T-helper 22 cell (primary cell): Measurements from ENCODE around the gene GRIK4.

ENCODE experiments used
- DNase-seq: peaks from one replicate; pipeline ENCODE4 v3.0.0-alpha.2; 2020; ENCODE audit warnings: low read depth

Gene GRIK4

DNA sequence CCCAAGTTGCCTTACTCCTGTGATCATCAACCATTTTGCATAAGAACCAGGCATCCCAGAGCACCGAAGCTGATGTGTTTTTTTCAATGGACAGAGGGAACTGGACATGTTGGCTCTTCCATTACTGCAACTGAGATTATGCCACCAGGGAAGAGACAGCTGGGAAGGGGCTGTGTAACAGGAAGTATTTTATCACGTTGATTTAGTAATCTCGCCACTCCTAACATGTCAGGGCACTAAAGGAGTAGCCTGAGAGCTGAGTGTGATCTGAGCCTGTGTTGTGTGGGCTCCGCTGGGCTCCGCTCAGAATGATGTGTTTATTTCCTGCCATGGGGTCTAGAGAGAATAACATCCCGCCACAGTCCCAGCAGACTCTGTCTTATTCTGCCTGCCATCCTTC is 165.4 kb downstream of the GRIK4 start:
- DNase-seq = no peak

DNA sequence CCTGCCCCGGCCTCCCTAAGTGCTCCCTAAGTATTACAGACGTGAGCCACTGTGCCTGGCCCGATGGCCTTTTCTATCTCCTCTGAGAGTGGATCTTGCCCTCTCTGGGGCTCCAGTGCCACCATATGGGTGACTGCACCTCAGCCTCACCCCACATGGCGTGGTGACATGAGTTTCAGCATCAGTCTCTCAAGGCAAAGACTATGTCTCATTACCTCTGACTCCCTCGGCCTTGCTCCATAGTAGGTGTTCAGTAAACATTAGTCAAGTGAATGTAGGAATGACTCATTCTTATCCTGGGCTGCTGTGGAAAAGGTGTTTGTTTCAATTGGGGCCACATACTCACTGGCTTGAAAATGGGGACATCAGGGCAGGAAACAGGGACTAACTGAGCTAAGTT is 168.8 kb downstream of the GRIK4 start:
- no peak for DNase-seq

DNA sequence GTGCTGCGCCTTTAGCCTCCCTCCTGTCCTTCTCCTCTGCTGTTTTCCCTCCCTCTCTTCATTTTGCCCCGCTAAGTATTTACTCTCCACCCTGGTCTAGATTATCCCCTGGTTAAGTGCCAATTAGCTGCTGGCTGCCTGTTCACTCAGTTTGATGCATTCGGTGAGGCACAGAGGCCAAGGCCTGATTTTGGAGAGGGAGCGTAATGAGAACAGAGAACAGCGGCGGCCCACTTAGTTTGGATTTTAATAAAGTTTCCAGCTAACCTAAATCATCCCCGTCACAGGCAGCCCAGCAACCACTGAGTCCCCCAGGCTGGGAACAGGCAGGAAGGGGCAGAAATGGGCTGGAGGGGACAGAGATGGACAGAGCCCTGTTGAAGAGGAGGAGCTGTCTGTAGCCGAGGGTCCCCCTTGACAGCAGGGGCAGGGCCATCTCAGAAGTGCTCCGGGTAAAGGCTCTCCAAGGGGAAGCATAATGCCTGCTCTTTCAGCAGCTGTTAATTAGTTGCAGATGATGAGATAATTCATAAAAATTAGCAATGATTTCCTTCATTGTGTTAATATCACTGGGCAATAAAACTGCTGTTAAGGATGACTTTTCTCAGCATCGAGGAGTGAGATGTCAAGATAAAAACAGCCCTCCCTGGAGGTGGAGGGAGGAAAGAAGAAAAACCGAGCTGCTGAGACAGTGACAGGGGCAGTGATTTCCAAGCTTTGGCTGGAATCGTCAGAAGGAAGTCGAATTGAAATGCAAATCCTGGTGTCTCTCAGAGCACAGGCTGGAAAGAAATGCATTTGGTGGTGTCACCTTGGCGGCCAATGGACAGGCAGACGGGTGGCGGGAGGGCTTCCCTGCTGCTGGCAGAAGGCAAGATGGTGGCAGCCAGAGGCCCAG is 170.1 kb downstream of the GRIK4 start:
- no peak for DNase-seq

DNA sequence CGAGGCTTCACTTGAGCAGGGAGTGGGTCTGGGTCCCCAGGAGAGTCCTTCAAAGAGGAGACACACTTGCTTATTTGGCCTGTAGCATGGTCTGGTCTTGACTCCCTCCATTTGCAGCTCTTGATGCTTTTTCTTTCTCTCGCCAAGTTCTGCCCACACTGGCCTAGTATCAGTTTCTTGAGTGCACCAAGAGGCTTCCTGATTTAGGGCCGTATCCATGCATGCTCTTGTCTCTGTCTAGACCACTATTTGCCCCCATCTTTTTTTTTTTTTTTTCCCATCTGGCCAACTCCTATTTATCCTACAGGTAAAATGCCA is 170.7 kb downstream of the GRIK4 start:
- DNase-seq = no peak

DNA sequence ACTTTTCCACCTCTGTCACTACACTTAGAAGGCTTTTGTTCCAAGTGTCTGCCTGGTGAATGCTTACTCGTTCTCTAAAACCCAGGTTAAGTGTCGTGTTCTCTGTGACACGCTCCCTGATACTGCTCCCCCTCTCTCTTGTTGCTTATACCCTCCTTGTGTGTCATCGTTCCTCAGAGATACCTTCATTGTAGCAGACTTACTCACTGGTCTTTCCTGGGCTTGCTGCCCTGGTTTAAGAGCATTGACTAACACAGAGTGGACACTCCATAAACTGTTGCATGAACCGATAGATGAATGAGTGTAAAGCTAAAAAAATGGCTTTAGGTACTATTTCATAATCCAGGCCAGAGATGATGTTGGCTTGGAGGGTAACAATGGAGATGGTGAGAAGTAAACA is 171.3 kb downstream of the GRIK4 start:
- no peak for DNase-seq

DNA sequence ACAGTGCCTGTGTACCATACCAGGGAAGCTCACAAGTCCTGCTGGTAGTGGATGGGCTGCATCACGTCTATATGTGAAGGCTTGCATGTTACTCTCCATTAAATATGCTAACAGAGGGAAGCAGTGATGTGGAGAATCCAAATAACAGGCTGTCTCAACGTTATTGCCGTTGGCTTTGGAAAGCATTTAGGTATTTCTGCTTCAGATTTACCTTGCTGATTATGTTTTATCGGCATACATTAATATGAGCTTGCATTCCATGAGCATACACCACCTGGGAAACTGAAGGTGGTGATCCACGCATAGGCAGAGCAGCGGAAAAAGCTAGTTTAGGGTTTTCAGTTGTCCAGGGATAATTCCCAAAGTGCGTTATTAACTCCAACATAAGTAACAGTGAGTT is 175.0 kb downstream of the GRIK4 start:
- DNase-seq = no peak

DNA sequence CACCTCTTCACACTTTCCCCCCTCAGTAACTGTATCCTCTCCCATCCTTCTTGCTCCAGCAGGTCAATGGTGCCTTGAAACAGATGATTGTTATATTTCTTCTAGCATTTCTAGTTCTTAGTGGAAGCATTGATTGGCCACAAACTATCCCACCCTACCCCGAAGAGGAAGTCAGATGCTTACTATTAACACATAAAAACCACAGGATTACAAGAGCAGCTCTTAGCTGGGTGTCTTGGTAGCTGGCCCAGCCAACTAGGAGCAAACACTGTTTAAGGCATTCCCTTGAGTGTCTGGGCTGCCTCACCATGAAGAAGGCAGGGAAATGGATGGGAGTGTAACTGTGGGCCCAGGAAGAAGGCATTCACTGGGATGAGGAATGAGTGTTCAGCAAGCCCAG is 176.6 kb downstream of the GRIK4 start:
- no peak for DNase-seq

DNA sequence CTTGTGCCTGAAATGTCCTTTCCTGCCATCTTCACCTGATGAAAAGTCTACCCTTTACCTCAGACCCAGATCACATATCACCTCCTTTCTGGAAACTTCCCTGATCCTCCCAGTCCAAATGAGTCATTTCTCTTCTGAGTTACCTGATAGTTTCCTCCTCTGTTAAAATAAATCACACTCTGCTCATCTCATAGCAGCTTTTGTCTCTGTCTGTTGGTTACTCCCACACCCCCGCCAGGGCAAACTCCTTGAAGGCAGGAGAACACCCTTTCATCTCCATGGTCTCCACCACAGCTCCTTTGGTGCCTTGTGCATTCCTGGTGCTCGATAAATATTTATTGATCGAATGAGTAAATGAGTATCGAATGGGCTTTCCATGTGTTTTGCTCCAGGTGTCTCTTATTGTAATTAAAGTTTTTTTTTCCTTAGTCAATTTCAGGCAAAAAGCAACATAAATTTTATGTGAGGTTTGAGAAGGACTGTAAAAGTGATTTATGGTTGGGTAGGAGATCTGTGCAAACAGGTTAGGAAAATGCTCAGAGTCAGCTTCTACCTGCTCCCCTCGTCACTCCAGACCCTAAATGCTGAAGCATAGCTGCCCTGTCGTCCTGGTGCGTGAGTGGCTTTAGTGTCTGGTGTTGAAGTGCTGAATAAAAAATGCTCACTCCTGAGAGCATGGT is 178.2 kb downstream of the GRIK4 start:
- no peak for DNase-seq

DNA sequence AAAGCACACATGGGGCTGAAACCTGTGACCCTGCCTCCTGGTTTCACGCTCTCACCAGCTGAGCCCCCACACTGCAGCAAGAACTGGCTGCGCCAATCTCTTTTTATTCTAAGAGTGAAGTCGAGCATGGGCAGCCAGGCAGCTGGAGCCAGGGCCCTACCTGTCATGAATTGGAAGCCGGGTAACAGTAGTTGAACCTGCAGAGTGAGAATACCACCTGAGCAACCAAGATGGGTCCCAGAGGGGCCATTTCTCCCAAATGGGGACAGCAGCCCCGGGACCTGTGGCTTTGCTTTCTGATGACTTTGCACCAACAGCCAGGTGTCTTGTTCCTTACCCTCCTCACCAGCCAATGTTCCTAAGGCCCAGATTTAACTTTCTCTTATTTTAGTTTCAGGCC is 178.9 kb downstream of the GRIK4 start:
- DNase-seq = no peak

DNA sequence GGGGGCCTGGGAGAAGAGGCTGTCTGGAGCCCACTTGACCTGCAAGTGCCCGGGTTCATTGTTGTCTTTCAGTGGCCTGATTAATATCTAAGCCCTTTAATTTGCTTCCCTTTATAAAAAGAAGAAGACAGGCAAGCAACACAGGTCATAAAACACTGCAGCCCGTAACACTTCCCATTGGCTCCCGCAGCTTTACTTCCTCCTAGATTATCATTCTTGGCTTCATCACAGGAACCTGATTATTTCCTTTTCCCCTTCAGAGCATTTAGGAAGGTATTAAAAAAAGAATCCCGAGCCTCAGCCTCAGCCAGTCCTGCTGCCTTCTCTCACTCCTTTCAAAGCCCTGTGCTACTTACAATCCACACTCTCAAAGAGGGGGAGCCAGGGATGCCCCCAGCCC is 183.2 kb downstream of the GRIK4 start:
- no peak for DNase-seq

DNA sequence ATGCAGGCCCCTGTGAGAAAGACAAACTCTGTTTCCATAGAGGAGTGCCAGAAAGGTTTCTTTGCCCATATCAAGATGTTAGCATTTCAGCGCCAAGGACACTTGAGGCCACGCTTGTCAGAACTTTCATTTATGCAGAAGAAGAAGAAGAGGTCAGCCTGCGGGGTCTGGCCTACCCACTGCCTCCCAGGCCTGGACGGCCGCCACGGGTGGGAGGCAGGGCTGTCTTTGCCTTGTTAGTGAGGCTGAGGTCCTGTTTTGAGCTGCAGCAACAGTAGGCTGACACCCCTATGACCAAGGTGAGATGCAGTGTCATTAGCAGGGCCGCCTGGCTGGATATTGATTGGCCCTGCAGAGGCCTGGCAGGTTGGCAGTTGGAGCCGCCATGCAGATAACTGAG is 183.9 kb downstream of the GRIK4 start:
- no peak for DNase-seq

DNA sequence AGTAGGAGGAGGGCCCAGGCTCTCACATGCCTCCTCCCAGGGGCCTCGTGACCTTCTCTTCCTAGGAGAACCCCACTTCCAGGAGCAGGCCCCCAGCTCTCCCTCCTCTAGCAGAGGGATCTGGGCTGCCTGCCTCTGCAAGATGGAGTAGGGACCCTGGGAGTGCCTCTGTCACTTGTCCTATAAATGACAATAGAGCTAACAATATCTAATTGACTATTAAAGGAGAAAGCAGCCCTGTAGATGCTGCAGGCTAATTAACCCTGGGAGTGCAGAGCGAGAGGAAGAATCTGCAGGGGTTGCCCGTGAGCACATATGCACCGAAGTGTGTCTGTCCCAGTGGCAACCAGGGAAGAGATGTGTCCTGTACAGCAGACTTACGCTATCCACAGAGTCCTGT is 184.4 kb downstream of the GRIK4 start:
- no peak for DNase-seq

DNA sequence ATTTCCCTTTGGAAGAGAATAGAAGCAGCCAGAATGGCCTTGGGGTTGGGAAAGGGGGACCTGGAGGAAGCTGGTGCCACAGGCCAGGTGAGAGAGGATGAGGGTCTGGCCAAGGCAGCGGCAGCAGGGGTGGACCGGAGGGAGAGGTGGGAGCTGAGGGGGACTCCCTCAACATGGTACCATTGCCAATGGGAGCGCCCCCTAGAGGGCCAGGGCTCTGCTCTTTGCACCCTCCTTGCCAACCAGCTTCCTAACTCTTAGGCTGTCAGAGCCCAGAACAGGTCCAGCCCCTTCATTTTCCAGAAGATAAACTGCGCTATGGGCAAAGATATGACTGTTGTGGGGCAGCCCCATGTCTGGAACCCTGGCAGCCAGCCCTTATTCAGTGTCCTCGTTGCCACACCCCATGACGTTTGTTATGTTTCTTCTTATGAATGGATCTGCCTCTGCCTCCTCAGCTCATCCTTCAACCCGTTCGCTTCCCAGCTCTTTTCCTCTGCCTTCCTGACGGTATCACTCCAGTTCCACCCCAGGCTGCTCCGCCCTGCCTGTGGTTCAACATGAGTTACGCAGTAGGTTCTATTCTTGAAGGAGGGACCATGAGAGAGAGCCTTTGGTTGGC is 185.2 kb downstream of the GRIK4 start:
- DNase-seq = no peak

DNA sequence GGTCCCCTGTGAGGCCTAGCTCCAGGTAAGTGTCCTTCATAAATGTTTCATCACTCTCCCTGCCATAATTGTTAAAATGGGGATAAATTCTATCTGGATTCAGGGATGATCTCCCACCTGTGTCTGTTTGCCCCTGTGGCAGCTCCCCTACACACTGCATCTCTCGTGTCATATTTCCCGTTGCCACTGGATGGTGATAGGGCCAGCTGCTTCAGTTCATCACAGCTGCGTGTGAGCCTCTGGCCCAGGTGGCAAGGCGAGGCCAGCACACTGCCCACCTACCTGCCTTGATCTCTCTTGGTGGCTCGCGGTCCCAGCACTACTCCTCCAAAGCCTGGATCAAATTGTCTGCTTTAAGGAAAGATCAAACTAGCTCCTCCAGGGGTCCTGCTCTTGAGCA is 187.4 kb downstream of the GRIK4 start:
- DNase-seq = no peak

DNA sequence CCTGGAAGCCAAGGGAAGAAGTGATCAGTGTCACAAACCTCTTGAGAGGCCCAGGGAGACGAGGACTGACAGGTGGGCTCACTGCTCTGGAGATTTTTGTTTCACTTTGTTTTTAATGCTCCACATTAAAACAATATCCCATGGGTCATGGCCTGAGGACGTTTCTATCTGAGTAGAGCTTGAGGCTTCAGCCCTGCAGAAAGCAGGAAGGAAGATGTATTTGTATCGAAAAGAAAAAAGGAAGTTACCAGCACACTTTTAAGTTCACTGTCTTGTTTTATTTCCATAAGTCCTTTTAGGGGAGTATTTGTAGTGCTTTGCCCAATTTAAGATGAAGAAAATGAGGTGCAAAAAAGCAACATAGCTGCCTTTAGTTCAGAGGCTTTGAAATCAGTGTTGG is 191.1 kb downstream of the GRIK4 start:
- DNase-seq = no peak

DNA sequence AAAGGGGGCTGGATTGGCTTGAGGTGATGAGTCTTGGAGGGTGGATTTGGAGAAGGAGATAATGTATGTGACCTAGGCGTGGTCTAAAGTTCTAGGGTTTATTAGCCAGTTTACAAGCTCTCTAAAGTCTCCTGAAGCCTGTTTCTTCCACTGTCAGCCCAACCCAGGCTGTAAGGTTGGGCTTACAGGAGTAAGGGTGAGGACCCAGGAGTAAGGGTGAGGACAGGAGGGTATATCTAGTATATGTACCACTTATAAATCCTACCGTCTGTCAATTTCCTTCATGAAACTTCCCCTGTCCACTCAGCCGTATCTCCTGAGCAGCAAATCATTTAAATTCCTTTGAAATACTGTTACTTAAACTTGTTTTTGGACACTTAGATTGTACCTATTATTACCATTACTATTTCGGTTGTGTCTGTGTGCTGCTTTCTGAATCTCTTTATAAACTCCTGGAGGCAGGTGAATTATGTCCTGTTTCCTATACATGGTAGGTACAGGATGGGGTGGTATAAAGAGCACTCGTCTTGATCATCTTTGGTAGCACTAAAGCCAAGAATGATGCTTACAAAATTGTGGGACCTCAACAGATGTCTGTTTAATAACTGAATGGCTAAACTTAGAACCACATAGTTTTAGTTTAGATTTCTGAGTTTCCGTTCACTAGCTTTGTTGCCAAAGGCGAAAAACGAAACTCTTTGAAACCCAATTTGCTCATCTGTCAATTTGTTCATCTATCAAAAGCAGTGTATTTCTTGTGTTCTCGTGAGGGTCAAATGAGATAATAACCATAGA is 192.0 kb downstream of the GRIK4 start:
- DNase-seq = no peak

DNA sequence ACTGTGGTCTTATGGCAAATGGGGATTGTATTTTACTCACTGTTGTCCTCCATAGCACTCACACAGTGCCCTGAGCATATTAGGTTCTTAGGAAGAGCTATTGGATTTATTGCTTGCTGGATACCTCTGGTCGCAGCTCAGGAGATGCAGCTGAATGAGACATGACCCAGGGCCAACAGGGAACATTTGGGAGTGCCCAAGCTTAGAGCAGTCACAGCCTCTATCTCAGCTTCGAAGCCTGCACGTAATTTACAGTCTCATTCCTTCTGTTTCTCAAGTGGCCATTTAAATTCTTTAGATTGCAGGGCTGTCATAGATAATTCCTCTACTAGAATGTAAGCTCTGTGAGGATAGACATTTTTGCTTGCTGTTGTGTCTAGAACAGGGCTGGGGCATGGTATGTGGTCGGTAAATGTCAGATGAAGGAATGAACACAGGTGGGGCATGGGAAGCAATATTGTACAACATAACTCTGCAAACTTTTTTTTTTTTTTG is 192.8 kb downstream of the GRIK4 start:
- no peak for DNase-seq

DNA sequence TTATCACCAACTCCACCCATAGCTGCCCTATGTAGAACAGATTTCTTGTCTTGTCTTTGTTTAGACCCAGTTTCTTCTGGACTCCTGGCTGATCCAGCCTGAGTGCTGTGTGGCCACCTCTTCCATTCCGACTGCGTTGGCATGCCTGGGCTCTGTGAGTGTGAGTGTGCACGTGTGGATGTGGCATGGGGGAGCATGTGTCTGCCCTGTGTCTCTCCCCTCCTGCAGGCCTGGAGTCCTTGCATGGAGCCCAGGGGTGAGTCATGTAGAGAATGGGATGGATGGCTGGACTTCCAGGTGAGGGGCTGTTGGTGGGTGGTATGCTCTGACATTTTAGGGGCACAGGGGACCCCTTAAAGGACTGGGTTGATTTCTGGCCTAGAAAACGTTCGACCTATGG is 194.7 kb downstream of the GRIK4 start:
- DNase-seq = no peak

DNA sequence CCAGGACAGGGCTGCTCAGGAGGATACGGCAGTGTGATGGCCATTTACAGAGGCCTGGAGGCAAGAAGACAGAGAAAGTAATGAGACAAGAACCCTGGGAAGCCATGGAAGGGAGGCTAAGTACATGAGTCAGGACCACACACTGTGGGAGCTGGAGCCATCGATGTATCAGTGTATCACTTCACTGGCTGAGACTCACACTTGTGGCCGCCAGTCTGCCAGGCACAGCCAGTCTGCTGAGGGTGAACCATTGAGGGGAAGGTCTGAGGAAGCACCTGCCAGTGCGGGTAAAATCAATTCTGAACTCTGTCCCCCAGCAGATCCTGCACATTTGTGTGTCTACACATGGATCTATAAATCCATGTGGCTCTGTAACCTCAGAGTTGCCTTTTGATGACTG is 195.6 kb downstream of the GRIK4 start:
- no peak for DNase-seq

DNA sequence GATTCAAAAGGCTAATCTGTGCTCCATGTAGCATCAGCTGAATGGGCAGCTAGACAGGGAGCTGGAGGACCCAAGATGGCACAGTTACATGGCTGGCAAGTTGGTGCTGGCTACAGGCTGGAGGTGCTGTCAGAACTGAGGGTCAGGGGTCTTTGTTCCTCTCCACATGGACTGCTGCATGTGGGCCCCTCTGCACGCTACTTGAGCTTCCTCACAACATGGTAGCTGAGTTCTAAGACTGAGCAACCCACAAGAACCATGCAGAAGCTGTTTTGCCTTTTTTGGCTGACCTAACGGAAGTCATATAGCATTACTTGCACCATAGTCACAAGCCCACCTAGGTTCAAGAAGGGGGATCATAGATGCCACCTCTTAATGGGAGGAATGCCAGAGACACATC is 196.1 kb downstream of the GRIK4 start:
- no peak for DNase-seq

DNA sequence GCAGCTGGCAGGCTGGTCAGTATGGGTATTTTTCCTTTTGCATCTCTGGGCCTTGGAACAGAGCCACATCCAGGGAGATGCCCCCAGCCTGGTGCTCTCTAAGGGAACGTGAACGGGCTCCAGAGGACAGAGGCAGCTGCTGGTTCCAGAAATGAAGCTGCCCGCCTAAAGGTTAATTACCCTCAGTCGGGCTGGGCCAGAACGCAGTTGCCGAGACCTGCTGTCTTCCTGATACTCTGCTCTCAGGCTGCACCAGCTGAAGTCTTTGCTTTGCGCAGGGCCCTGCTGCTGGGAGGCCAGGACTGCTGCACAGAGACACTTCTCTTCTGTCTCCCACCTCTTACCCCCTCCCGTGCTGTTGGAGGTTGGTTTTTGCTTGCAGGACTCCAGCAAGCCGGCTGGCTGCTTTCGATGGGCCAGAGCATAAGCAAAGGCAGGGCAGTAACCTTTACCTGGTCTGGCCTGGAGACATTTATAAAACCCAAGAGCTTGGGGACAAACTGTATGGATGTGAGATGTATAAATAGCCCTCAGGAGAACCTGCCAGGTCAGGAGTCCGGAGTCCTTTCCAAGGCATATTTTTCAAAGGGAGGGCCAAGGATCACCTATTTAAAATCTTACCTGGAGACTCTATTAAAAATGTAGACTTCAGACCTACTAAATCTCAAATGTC is 197.1 kb downstream of the GRIK4 start:
- no peak for DNase-seq

DNA sequence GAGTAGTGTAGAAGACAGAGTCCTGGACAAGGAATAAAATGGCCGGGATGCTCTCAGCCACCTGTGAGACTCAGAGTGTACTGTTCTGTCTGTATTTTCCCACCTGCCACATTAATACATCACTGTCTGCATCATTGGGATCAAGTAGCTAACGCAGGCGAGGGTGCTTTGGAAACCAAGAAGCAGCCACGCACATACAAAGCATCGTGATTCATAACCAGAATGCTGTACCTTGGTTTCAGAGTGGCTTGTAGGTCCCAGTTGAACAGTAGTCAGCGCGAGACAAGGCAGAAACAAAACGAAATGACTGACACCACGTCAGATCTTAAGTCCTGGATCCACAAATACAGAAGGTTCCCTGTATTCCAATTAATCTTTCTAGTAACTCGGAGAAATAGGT is 198.3 kb downstream of the GRIK4 start:
- no peak for DNase-seq
